ENCODE data around the gene DHCR7. TPM values are rescaled to one million over a fixed set of nuclear protein-coding genes. Genes with fewer than 3 reads are reported as not detected.

DHCR7 gene
- total RNA-seq, 1 donor from 2014 or later = 36.7 TPM

DNA sequence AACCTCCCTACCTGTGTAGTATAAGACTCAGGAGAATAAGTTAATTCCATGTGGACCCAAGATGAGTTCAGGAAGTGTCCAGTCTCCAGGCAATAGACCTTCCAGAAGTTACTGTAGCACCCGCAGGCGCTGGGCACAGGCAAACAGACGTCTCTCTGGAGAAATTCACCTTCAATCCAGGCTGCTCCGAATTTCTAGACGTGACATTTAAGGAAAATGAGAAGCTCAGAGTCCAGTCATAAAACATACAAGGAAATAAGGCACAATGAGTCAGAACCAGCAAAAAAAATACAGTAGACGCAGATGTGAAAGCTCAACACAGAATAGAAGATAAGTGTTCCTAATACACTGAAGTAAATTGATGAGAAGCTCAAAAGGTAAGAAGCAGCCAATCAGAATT is 19.0 kb upstream of the DHCR7 start:
- no peaks in the 10 kb centered on the region for H3K9me3 ChIP-seq (ENCODE audit: low read depth)
- no peak for DNase-seq (ENCODE audit: low spot score)
- TF ChIP-seq, protein P1, sequence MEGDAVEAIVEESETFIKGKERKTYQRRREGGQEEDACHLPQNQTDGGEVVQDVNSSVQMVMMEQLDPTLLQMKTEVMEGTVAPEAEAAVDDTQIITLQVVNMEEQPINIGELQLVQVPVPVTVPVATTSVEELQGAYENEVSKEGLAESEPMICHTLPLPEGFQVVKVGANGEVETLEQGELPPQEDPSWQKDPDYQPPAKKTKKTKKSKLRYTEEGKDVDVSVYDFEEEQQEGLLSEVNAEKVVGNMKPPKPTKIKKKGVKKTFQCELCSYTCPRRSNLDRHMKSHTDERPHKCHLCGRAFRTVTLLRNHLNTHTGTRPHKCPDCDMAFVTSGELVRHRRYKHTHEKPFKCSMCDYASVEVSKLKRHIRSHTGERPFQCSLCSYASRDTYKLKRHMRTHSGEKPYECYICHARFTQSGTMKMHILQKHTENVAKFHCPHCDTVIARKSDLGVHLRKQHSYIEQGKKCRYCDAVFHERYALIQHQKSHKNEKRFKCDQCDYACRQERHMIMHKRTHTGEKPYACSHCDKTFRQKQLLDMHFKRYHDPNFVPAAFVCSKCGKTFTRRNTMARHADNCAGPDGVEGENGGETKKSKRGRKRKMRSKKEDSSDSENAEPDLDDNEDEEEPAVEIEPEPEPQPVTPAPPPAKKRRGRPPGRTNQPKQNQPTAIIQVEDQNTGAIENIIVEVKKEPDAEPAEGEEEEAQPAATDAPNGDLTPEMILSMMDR (IDR thresholded peaks at IDR 0.05) = no peak
- TF ChIP-seq EZH2 (IDR thresholded peaks at IDR 0.05) (no peak), EZH2phosphoT487 (IDR thresholded peaks at IDR 0.05) (no peak)
- H3K36me3 ChIP-seq = no peaks in the 10 kb centered on the region
- H3F3A ChIP-seq (ENCODE audit: low read depth) = no peaks in the 10 kb centered on the region
- no peak overlapping the region for H3K9ac ChIP-seq
- no peak overlapping the region for H3K4me3 ChIP-seq
- no peak overlapping the region for H2AFZ ChIP-seq (replicated peaks)
- peaks cover 9% of the 10 kb centered on the region for H3K36me3 Mint-ChIP-seq
- H3K27me3 ChIP-seq = no peaks in the 10 kb centered on the region
- no peaks in the 10 kb centered on the region for H3K9me3 Mint-ChIP-seq
- no peaks in the 10 kb centered on the region for H3K4me1 Mint-ChIP-seq
- H4K20me1 ChIP-seq (ENCODE audit: low read depth) = no peaks in the 10 kb centered on the region
- H3K27ac ChIP-seq = no peak overlapping the region
- H3K4me3 Mint-ChIP-seq = no peak overlapping the region
- no peaks in the 10 kb centered on the region for H3K79me2 ChIP-seq (ENCODE audit: low read depth)
- H3K4me2 ChIP-seq = no peak overlapping the region
- no peak overlapping the region for H3K27ac Mint-ChIP-seq
- no peaks in the 10 kb centered on the region for H3K4me1 ChIP-seq
- peaks cover 2% of the 10 kb centered on the region for H3K27me3 Mint-ChIP-seq (ENCODE audit: insufficient read depth, low read depth)

DNA sequence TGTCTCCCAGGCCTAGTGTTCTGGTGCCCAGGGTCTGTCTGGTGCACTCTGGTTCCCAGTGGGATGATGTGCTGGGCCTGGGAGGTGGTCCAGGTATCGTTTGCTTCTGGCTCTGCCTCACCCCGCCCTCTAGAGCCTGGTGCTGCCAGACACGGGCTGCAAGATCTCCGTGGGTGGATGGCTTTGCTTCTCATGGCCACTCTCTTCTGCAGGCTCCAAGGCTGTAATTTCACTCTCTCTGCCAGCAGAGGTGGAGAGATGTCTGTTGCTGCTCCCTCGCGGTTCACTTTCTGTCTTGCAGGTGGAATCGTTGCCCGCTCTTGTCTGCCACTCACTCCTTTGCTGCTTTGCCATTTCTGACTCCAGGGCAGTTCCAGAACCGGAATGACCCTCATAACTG is 18.2 kb upstream of the DHCR7 start:
- Histone ChIP-seq H3K4me1 (no peaks in the 10 kb centered on the region), H4K20me1 (ENCODE audit: low read depth) (no peaks in the 10 kb centered on the region), H3K27me3 (no peaks in the 10 kb centered on the region), H3K4me2 (no peak overlapping the region), H3K27ac (no peak overlapping the region), H3K4me3 (no peak overlapping the region), H3K9me3 (ENCODE audit: low read depth) (no peaks in the 10 kb centered on the region), H2AFZ (replicated peaks) (no peak overlapping the region), H3K36me3 (no peaks in the 10 kb centered on the region), H3K9ac (no peak overlapping the region), H3K79me2 (ENCODE audit: low read depth) (no peaks in the 10 kb centered on the region), H3F3A (ENCODE audit: low read depth) (no peaks in the 10 kb centered on the region)
- Mint-ChIP-seq H3K4me3 (no peak overlapping the region), H3K27me3 (ENCODE audit: insufficient read depth, low read depth) (peaks cover 2% of the 10 kb centered on the region), H3K36me3 (peaks cover 9% of the 10 kb centered on the region), H3K9me3 (no peaks in the 10 kb centered on the region), H3K27ac (no peak overlapping the region), H3K4me1 (no peaks in the 10 kb centered on the region)
- DNase-seq (ENCODE audit: low spot score) = no peak
- TF ChIP-seq EZH2phosphoT487 (IDR thresholded peaks at IDR 0.05) (no peak), EZH2 (IDR thresholded peaks at IDR 0.05) (no peak)
- TF ChIP-seq, protein P1 (IDR thresholded peaks at IDR 0.05) = no peak

DNA sequence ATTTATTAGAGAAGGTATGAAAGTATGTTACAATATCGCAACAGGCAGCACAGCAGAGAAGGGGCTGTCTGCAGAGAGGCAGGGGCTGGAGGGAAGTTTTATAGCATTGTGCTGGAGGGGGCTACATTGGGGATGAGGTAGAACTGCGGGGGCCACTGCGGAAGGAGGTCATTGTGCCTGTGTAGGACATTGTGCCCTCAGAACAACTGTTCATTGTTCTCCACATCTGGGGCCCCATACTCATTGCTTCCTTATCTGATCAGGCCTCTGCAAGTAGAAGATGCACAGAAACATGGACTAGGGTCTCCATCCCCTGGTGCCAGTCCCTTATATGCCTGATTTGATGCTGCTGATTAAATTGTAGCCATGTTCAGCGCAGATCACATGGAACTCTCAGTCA is 16.9 kb upstream of the DHCR7 start:
- H3K36me3 ChIP-seq = no peaks in the 10 kb centered on the region
- TF ChIP-seq, protein P1 (IDR thresholded peaks at IDR 0.05) = no peak
- TF ChIP-seq EZH2phosphoT487 (IDR thresholded peaks at IDR 0.05) (no peak), EZH2 (IDR thresholded peaks at IDR 0.05) (no peak)
- H3K9me3 ChIP-seq (ENCODE audit: low read depth) = no peaks in the 10 kb centered on the region
- Mint-ChIP-seq H3K36me3 (peaks cover 13% of the 10 kb centered on the region), H3K27me3 (ENCODE audit: insufficient read depth, low read depth) (peaks cover 4% of the 10 kb centered on the region), H3K27ac (no peak overlapping the region), H3K4me3 (no peak overlapping the region), H3K9me3 (no peaks in the 10 kb centered on the region), H3K4me1 (peaks cover 3% of the 10 kb centered on the region)
- H3K4me2 ChIP-seq = no peak overlapping the region
- H2AFZ ChIP-seq (replicated peaks) = no peak overlapping the region
- no peaks in the 10 kb centered on the region for H3K27me3 ChIP-seq
- no peaks in the 10 kb centered on the region for H4K20me1 ChIP-seq (ENCODE audit: low read depth)
- no peak overlapping the region for H3K27ac ChIP-seq
- DNase-seq (ENCODE audit: low spot score) = no peak
- H3K4me1 ChIP-seq = no peaks in the 10 kb centered on the region
- no peaks in the 10 kb centered on the region for H3F3A ChIP-seq (ENCODE audit: low read depth)
- no peak overlapping the region for H3K4me3 ChIP-seq
- no peaks in the 10 kb centered on the region for H3K79me2 ChIP-seq (ENCODE audit: low read depth)
- H3K9ac ChIP-seq = no peak overlapping the region
